ENCODE data around the gene LYRM4. TPM values are rescaled to one million over a fixed set of nuclear protein-coding genes. Genes with fewer than 3 reads are reported as not detected.

The LYRM4 gene
- total RNA-seq, 2 experiments from 2014 or later, result 44.3 to 45.7 TPM

GRCh38 chr6:5167501-5167900 lies 93.2 kb downstream of the LYRM4 start:
- no peak for DNase-seq
- Mint-ChIP-seq H3K27ac (no peak overlapping the region), H3K27me3 (no peaks in the 10 kb centered on the region), H3K4me1 (peaks cover 8% of the 10 kb centered on the region), H3K36me3 (peaks cover 4% of the 10 kb centered on the region), H3K4me3 (no peak overlapping the region), H3K9me3 (no peaks in the 10 kb centered on the region)

- Mint-ChIP-seq H3K27me3 (no peaks in the 10 kb centered on the region), H3K36me3 (peaks cover 4% of the 10 kb centered on the region), H3K4me1 (peaks cover 8% of the 10 kb centered on the region), H3K4me3 (no peak overlapping the region), H3K27ac (no peak overlapping the region), H3K9me3 (no peaks in the 10 kb centered on the region)
- no peak for DNase-seq
Observed at GRCh38 chr6:5164092-5164491, 96.7 kb downstream of the LYRM4 start.

GRCh38 chr6:5163247-5163646 lies 97.5 kb downstream of the LYRM4 start:
- no peak for DNase-seq
- Mint-ChIP-seq H3K4me3 (no peak overlapping the region), H3K27me3 (no peaks in the 10 kb centered on the region), H3K9me3 (no peaks in the 10 kb centered on the region), H3K4me1 (peaks cover 8% of the 10 kb centered on the region), H3K36me3 (peaks cover 4% of the 10 kb centered on the region), H3K27ac (no peak overlapping the region)

GRCh38 chr6:5162355-5162754 lies 98.4 kb downstream of the LYRM4 start:
- Mint-ChIP-seq H3K27me3 (no peaks in the 10 kb centered on the region), H3K9me3 (no peaks in the 10 kb centered on the region), H3K27ac (no peak overlapping the region), H3K4me1 (peaks cover 8% of the 10 kb centered on the region), H3K4me3 (no peak overlapping the region), H3K36me3 (peaks cover 4% of the 10 kb centered on the region)
- DNase-seq, result no peak

- no peaks in the 10 kb centered on the region for H3K9me3 Mint-ChIP-seq
Observed at GRCh38 chr6:5160206-5160605, 100.5 kb downstream of the LYRM4 start.

GRCh38 chr6:5159162-5159561 lies 101.6 kb downstream of the LYRM4 start:
- H3K27ac Mint-ChIP-seq, result no peak overlapping the region
- DNase-seq, result no peak
- H3K4me1 Mint-ChIP-seq, result peaks cover under 1% of the 10 kb centered on the region
- H3K4me3 Mint-ChIP-seq, result no peak overlapping the region
- H3K27me3 Mint-ChIP-seq, result no peaks in the 10 kb centered on the region
- H3K9me3 Mint-ChIP-seq, result no peaks in the 10 kb centered on the region
- H3K36me3 Mint-ChIP-seq, result peaks cover 2% of the 10 kb centered on the region

More at GRCh38 chr6:5160206-5160605, 100.5 kb downstream of the LYRM4 start:
- H3K36me3 Mint-ChIP-seq, result peaks cover 4% of the 10 kb centered on the region
- no peak for DNase-seq
- no peak overlapping the region for H3K4me3 Mint-ChIP-seq
- H3K4me1 Mint-ChIP-seq, result peaks cover 3% of the 10 kb centered on the region
- no peak overlapping the region for H3K27ac Mint-ChIP-seq
- no peaks in the 10 kb centered on the region for H3K27me3 Mint-ChIP-seq

GRCh38 chr6:5158180-5158579 lies 102.6 kb downstream of the LYRM4 start:
- Mint-ChIP-seq H3K36me3 (peaks cover 2% of the 10 kb centered on the region), H3K4me3 (no peak overlapping the region), H3K27me3 (no peaks in the 10 kb centered on the region), H3K9me3 (no peaks in the 10 kb centered on the region), H3K27ac (no peak overlapping the region), H3K4me1 (no peaks in the 10 kb centered on the region)
- no peak for DNase-seq

GRCh38 chr6:5157621-5158138 lies 103.1 kb downstream of the LYRM4 start:
- no peaks in the 10 kb centered on the region for H3K27me3 Mint-ChIP-seq
- H3K4me1 Mint-ChIP-seq, result no peaks in the 10 kb centered on the region
- no peak overlapping the region for H3K4me3 Mint-ChIP-seq
- no peaks in the 10 kb centered on the region for H3K36me3 Mint-ChIP-seq
- no peaks in the 10 kb centered on the region for H3K9me3 Mint-ChIP-seq
- no peak for DNase-seq
- H3K27ac Mint-ChIP-seq, result no peak overlapping the region

GRCh38 chr6:5156627-5157026 lies 104.1 kb downstream of the LYRM4 start:
- Mint-ChIP-seq H3K27ac (no peak overlapping the region), H3K4me3 (no peak overlapping the region), H3K9me3 (no peaks in the 10 kb centered on the region), H3K36me3 (no peaks in the 10 kb centered on the region), H3K27me3 (no peaks in the 10 kb centered on the region), H3K4me1 (no peaks in the 10 kb centered on the region)
- DNase-seq, result no peak

GRCh38 chr6:5155906-5156305 lies 104.8 kb downstream of the LYRM4 start:
- Mint-ChIP-seq H3K4me3 (no peak overlapping the region), H3K27me3 (no peaks in the 10 kb centered on the region), H3K27ac (no peak overlapping the region), H3K4me1 (no peaks in the 10 kb centered on the region), H3K9me3 (no peaks in the 10 kb centered on the region), H3K36me3 (no peaks in the 10 kb centered on the region)
- DNase-seq, result no peak

GRCh38 chr6:5153186-5153585 lies 107.6 kb downstream of the LYRM4 start:
- no peaks in the 10 kb centered on the region for H3K36me3 Mint-ChIP-seq
- no peak overlapping the region for H3K4me3 Mint-ChIP-seq
- DNase-seq, result no peak
- H3K4me1 Mint-ChIP-seq, result peaks cover 6% of the 10 kb centered on the region
- H3K27me3 Mint-ChIP-seq, result no peaks in the 10 kb centered on the region
- no peak overlapping the region for H3K27ac Mint-ChIP-seq
- H3K9me3 Mint-ChIP-seq, result no peaks in the 10 kb centered on the region

- Mint-ChIP-seq H3K27me3 (no peaks in the 10 kb centered on the region), H3K4me1 (peaks cover 6% of the 10 kb centered on the region), H3K4me3 (no peak overlapping the region), H3K36me3 (no peaks in the 10 kb centered on the region), H3K27ac (no peak overlapping the region), H3K9me3 (no peaks in the 10 kb centered on the region)
- DNase-seq, result no peak
Observed at GRCh38 chr6:5152460-5152859, 108.3 kb downstream of the LYRM4 start.

- Mint-ChIP-seq H3K27me3 (no peaks in the 10 kb centered on the region), H3K9me3 (no peaks in the 10 kb centered on the region), H3K36me3 (no peaks in the 10 kb centered on the region), H3K27ac (no peak overlapping the region), H3K4me1 (peaks cover 6% of the 10 kb centered on the region), H3K4me3 (no peak overlapping the region)
- DNase-seq, result no peak
Observed at GRCh38 chr6:5151955-5152401, 108.8 kb downstream of the LYRM4 start.

- H3K27ac Mint-ChIP-seq, result no peak overlapping the region
- no peaks in the 10 kb centered on the region for H3K9me3 Mint-ChIP-seq
- H3K4me3 Mint-ChIP-seq, result no peak overlapping the region
- peaks cover 6% of the 10 kb centered on the region for H3K4me1 Mint-ChIP-seq
- no peaks in the 10 kb centered on the region for H3K36me3 Mint-ChIP-seq
- DNase-seq, result no peak
- H3K27me3 Mint-ChIP-seq, result no peaks in the 10 kb centered on the region
Observed at GRCh38 chr6:5151360-5151954, 109.3 kb downstream of the LYRM4 start.

- no peaks in the 10 kb centered on the region for H3K9me3 Mint-ChIP-seq
- H3K27ac Mint-ChIP-seq, result no peak overlapping the region
- H3K4me3 Mint-ChIP-seq, result no peak overlapping the region
- H3K27me3 Mint-ChIP-seq, result no peaks in the 10 kb centered on the region
- peaks cover 8% of the 10 kb centered on the region for H3K4me1 Mint-ChIP-seq
- no peaks in the 10 kb centered on the region for H3K36me3 Mint-ChIP-seq
- DNase-seq, result no peak
Observed at GRCh38 chr6:5150551-5151075, 110.1 kb downstream of the LYRM4 start.

- Mint-ChIP-seq H3K4me3 (no peak overlapping the region), H3K27me3 (no peaks in the 10 kb centered on the region), H3K9me3 (no peaks in the 10 kb centered on the region), H3K27ac (no peak overlapping the region), H3K36me3 (no peaks in the 10 kb centered on the region), H3K4me1 (peaks cover 10% of the 10 kb centered on the region)
- DNase-seq, result no peak
Observed at GRCh38 chr6:5149891-5150290, 110.9 kb downstream of the LYRM4 start.
